Rectal smooth muscle tissue (tissue), 1 donor: ENCODE measurements around the gene KCNMB3.
A peak's percentile ranks its signal among the peaks of the same experiment; 100 is the strongest.
"Not testable (repeated sequence)": the region's sequence is repeated elsewhere in the genome, so short reads cannot be mapped to it uniquely, and the experiment has no call there.

Experiments used
- H3K27ac ChIP-seq: one replicate; pipeline ENCODE4 v1.7.0; 2013; ENCODE audit warnings: low read depth, low read length, inconsistent platforms
- H3K27me3 ChIP-seq: one replicate; pipeline ENCODE4 v1.7.0; 2013; ENCODE audit warnings: low read length; ENCODE audit not compliant: control insufficient read depth, insufficient read depth
- H3K36me3 ChIP-seq: one replicate; pipeline ENCODE4 v1.7.0; 2013; ENCODE audit warnings: low read length; ENCODE audit not compliant: control insufficient read depth, insufficient read depth
- H3K4me1 ChIP-seq: one replicate; pipeline ENCODE4 v1.7.0; 2013; ENCODE audit warnings: low read length; ENCODE audit not compliant: control insufficient read depth, insufficient read depth
- H3K4me3 ChIP-seq: one replicate; pipeline ENCODE4 v1.7.0; 2013; ENCODE audit warnings: low read length
- H3K9ac ChIP-seq: one replicate; pipeline ENCODE4 v1.7.0; 2013; ENCODE audit warnings: low read length

Gene KCNMB3

DNA sequence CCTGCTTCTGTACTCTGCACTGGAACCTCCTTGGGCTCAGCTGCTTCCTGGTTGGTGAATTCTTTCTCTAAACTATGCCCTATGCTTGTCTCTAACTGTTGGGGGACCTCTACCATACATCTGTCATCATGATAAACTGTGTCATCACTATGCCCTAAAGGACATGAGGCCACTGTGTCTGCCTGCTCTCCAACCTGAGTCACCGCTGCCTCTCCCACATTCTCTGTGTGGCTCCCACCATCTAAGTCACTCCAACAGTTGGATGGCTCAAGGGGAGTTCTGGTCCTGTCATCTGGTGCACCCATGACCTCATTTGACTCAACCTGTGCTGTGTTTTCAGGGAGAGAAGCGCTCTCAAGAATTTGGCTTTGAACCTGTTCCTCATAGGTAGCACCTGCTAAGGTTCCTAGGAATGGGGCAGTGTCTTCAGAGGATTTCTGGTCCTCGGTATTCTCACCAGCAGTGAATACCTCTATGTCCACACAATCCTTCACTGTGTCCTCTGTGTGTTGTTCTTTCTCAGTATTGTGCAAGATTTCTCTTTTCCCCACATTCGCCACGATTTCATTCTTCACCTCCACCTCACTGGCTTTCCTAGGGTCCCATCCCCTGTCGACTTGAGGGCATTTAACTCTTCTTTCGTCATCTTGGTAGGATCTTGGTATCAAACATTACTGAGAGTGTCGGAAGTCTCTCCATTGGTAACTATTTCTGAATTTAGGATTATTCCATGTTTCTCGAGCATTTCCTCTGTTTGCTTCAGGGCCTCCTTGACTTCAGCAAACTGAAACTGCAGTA lies 9.2 kb upstream of the KCNMB3 start:
- peak overlapping the region; percentile 27 for H3K4me3 ChIP-seq
- not testable (repeated sequence) for H3K36me3 ChIP-seq, H3K27ac ChIP-seq, H3K9ac ChIP-seq, H3K27me3 ChIP-seq, H3K4me1 ChIP-seq

DNA sequence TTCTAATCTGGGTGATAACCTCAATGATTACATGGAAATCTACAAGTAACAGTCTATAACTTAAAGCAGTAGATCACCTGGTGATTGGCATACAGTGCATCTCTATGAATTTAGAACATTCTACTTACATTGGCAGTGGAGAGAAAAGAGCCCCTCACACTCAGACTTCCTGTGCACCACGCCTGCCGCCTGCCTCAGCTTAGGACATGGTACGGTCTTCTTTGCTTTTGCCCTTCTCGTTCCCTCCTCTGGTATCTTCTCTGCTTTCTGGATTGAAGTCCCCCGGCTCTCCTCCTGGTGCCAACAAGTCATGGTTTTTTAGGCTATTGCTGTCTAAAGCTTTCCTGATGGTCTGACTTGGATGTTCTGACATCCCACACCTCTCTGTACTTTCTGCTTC lies 7.9 kb upstream of the KCNMB3 start:
- Histone ChIP-seq H3K36me3 (no peaks in the 10 kb centered on the region), H3K9ac (no peak overlapping the region), H3K27me3 (no peaks in the 10 kb centered on the region), H3K27ac (no peak overlapping the region), H3K4me3 (no peak overlapping the region), H3K4me1 (no peaks in the 10 kb centered on the region)

DNA sequence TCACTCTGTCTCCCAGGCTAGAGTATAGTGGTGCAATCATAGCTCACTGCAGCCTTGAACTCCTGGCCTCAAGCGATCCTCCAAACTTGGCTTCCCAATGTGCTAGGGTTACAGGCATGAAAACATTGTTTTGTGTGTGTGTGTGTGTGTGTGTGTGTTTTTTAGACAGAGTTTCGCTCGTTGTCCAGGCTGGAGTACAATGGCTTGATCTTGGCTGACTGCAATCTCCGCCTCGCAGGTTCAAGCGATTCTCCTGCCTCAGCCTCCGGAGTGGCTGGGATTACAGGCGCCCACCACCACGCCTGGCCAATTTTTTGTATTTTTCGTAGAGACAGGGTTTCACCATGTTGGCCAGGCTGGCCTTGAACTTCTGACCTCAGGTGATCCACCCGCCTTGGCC lies 6.8 kb upstream of the KCNMB3 start:
- not testable (repeated sequence) for H3K36me3 ChIP-seq, H3K4me1 ChIP-seq, H3K27ac ChIP-seq, H3K9ac ChIP-seq, H3K27me3 ChIP-seq, H3K4me3 ChIP-seq

DNA sequence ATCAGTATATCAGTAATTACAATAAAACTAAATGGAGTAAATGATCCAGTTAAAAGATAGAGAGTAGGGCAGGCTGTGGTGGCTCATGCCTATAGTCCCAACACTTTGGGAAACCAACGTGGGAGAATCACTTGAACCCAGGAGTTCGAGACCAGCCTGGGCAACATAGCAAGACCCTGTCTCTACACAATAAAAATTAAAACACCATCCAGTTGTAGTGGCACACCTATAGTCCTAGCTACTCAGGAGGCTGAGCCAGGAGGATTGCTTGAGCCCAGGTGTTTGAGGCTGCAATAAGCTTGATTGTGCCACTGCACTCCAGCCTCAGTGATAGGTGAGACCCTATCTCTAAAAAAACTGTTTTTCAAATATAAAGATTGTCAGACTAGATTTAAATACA lies 5.9 kb upstream of the KCNMB3 start:
- Histone ChIP-seq H3K36me3 (no peaks in the 10 kb centered on the region), H3K9ac (no peak overlapping the region), H3K27ac (no peak overlapping the region), H3K27me3 (no peaks in the 10 kb centered on the region), H3K4me1 (no peaks in the 10 kb centered on the region), H3K4me3 (no peak overlapping the region)

DNA sequence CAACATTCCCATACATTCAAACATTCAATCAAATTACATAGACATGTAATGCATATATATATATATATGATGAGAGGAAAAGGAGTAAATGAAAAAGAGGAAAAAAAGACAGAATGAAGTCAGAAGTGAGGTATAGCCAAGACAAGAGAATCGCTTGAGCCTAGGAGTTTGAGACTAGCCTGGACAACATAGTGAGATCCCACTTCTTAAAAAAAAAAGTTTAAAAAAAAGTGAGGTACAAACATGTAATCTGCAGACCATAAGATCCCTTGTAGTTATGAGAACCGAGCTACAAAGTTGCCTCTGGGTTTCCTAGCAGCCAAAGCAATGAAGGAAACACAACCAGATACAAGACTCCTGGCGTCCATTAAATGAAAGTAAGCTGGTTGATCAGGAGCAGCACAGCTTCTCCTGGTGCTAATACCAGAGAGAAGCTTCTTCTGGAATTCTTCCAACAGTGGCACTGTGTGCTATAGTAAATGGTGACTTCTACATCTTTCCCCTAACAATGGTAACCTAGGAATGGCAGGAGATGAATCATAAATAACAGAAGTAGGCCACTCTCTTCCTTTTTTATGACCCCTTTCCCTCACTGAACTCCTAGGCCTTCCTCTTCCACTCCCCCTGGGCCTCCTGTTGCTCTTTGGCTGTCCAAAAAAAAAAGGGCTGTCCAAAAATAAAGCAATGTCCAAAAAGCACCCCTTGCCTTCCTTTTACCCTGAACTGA lies 3.5 kb downstream of the KCNMB3 start:
- no peak overlapping the region for H3K4me3 ChIP-seq
- no peak overlapping the region for H3K27ac ChIP-seq
- no peak overlapping the region for H3K9ac ChIP-seq
- no peaks in the 10 kb centered on the region for H3K4me1 ChIP-seq
- no peaks in the 10 kb centered on the region for H3K36me3 ChIP-seq
- no peaks in the 10 kb centered on the region for H3K27me3 ChIP-seq

DNA sequence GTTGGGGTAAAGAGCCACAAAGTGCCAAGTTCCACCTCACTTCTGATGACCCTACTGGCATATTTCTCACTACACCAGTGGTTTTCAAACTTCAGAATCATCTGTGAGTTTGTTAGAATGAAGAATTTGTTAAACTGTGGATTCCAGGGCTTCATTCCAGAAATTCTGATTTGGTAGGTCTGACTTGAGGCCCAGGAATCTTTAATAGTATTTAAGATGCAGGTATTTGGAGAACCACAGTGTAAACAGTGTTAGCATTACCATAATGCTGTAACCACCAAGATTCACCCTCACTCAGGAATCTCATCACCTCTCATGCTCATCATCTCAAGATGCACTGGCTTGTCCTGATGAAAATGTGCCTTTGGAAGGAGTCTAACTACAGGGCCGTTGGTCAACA lies 6.0 kb downstream of the KCNMB3 start:
- no peaks in the 10 kb centered on the region for H3K36me3 ChIP-seq
- H3K27ac ChIP-seq: no peak overlapping the region
- no peaks in the 10 kb centered on the region for H3K4me1 ChIP-seq
- no peak overlapping the region for H3K4me3 ChIP-seq
- no peaks in the 10 kb centered on the region for H3K27me3 ChIP-seq
- H3K9ac ChIP-seq: no peak overlapping the region

DNA sequence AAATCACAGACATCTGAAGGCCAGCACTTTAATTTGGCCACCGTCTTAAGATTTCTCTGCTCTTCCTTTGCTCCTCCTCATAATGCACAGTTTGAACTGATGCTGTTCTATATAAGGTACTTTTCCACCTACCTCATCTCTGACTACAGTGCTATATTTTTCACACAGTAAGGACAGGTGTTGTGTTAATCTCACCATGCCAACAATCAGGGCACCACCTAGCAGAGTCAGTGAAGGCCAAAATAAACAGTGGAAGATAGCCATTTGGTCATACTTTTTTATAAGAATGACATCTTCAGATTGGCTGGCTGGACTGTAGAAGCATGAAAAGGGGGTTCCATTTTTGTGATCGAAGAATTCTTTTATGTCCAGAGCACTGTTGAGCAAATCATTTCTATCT lies 8.1 kb downstream of the KCNMB3 start:
- H3K36me3 ChIP-seq, H3K4me1 ChIP-seq, H3K4me3 ChIP-seq, H3K27ac ChIP-seq, H3K27me3 ChIP-seq, H3K9ac ChIP-seq: not testable (repeated sequence)

DNA sequence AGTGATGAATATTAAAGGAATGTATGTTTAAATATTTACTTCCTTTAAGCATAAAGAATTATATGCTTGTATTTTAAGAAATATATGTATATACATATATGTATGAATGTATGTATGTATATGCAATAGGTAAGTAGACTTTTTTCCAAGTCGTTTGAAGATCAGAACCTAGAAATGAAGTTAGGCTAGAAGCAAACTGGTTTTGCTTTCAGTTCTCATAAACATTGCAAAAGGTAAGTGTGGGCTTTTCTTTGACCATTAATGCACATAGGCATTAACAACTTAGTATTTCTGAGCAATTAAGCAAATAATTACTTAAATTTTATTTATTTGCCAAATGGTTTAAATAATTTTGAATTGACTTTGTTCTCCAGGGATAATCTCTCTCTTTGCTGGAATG lies 10.6 kb downstream of the KCNMB3 start:
- not testable (repeated sequence) for H3K27me3 ChIP-seq, H3K27ac ChIP-seq, H3K9ac ChIP-seq, H3K4me3 ChIP-seq, H3K36me3 ChIP-seq, H3K4me1 ChIP-seq

DNA sequence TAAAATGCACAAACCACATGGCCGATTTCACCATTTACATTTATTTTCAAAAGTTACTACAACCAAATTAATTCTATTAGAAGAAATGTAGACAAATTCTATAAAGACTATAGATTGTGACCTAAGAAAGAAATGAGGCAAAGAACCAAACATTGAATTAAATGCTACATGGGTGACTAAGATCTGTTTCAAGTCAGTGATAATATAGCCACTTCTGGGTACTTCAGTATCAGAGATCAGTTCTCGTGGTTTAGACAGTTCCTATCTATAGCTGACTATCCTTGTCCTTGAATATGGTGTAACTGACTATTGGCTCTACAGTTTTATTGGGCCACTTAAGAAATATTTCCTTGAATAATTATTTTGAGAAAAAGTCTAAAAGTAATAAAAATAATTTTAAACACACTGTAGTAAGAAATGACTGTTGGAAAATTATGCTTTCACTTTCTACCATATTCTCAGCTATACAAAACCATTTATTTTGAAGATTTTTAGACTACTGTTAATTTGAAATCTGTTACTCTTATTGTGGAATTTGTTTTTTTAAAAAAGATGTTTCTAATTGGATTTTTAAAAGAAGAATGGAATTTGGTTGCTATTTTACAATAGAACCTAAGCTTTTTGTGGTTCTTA lies 14.1 kb downstream of the KCNMB3 start:
- no peak overlapping the region for H3K9ac ChIP-seq
- H3K27me3 ChIP-seq: no peaks in the 10 kb centered on the region
- no peaks in the 10 kb centered on the region for H3K4me1 ChIP-seq
- H3K36me3 ChIP-seq: peaks cover 6% of the 10 kb centered on the region
- H3K27ac ChIP-seq: no peak overlapping the region
- H3K4me3 ChIP-seq: no peak overlapping the region

DNA sequence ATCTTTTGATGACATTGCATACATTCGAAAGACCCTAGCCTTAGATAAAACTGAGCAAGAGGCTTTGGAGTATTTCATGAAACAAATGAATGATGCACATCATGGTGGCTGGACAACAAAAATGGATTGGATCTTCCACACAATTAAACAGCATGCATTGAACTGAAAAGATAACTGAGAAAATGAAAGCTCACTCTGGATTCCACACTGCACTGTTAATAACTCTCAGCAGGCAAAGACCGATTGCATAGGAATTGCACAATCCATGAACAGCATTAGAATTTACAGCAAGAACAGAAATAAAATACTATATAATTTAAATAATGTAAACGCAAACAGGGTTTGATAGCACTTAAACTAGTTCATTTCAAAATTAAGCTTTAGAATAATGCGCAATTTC lies 16.7 kb downstream of the KCNMB3 start:
- Histone ChIP-seq H3K27ac (no peak overlapping the region), H3K36me3 (peaks cover 14% of the 10 kb centered on the region), H3K4me3 (no peak overlapping the region), H3K9ac (no peak overlapping the region), H3K4me1 (no peaks in the 10 kb centered on the region), H3K27me3 (no peaks in the 10 kb centered on the region)

DNA sequence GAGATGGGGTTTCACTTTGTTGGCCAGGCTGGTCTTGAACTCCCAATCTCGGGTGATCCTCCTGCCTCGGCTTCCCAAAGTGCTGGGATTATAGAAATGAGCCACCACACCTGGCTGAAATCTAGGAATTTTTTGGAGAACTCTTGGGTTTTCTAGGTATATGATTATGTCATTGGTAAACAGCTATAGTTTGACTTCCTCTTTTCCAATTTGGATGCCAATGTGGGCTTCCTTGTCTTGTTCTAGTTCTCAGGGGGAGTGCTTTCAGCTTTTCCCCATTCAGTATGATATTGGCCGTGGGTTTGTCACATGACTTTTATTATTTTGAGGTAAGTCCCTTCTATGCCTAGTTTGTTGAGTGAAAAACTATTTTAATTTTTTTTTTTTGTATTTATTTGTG lies 17.9 kb downstream of the KCNMB3 start:
- H3K9ac ChIP-seq: no peak overlapping the region
- no peaks in the 10 kb centered on the region for H3K4me1 ChIP-seq
- no peaks in the 10 kb centered on the region for H3K27me3 ChIP-seq
- no peak overlapping the region for H3K4me3 ChIP-seq
- no peak overlapping the region for H3K27ac ChIP-seq
- H3K36me3 ChIP-seq: peaks cover 16% of the 10 kb centered on the region

GRCh38 chr3:179229177-179229576 lies 21.7 kb downstream of the KCNMB3 start:
- Histone ChIP-seq H3K36me3 (peaks cover 17% of the 10 kb centered on the region), H3K9ac (no peak overlapping the region), H3K4me1 (no peaks in the 10 kb centered on the region), H3K4me3 (no peak overlapping the region), H3K27me3 (no peaks in the 10 kb centered on the region), H3K27ac (no peak overlapping the region)
